ENCODE measurements around the gene BTBD1. TPM values are rescaled to one million over a fixed set of nuclear protein-coding genes. Genes with fewer than 3 reads are reported as not detected.
A peak's percentile ranks its signal among the peaks of the same experiment; 100 is the strongest.

BTBD1 gene
- polyA plus RNA-seq, 1 of the 3 experiments (the other 2 are of a cell fraction) = 34.4 TPM

DNA sequence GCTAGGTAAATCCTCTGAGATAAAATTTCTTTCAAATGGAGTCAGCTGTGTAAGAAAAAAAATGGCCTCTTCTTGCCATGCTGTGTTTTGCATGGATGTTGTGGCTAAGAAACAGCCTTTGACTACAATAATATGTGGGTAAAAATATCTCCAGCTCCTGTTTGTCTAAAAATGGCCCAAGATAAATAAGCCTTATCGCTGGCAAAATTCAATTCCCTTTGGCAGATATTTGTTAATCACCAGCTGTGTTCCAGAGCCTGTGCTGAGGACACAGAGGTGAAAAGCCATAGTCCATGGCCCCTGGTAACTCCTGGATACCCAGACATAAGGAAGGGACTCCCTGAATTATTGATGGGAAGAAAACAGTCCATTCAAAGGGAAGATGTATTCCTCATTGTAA lies 96.4 kb downstream of the BTBD1 start:
- no peaks in the 10 kb centered on the region for H3K9me3 ChIP-seq
- peak overlapping the region in 1 of 2 experiments; percentile 71; a peak in 2 of 4 replicates for H3K27ac ChIP-seq (ENCODE audit: low read depth in 2 of 2, low read length in 1 of 2)
- H4K20me1 ChIP-seq (ENCODE audit: insufficient read depth) = no peaks in the 10 kb centered on the region
- POLR2A ChIA-PET = interaction anchor here (0.6 to 1.7 kb wide), 6 partner anchors 10 to 430 kb away, joined by 3 to 16 read pairs (median 4); partner anchors contain the start of genes RAMAC and RPS17
- peak; percentile 50 for DNase-seq
- CTCF ChIA-PET = interaction anchor here (0.6 to 2.6 kb wide), 8 partner anchors 13 to 121 kb away, joined by 3 to 11 read pairs (median 4); partner anchors contain the start of genes C15orf40 and RAMAC
- no peak overlapping the region for H3K4me3 ChIP-seq (ENCODE audit: low read depth in 2 of 2, low read length in 1 of 2)
- H3F3A ChIP-seq (replicated peaks; ENCODE audit: insufficient read depth) = no peaks in the 10 kb centered on the region
- no peak overlapping the region for H2AFZ ChIP-seq (ENCODE audit: low read depth)
- no peaks in the 10 kb centered on the region for H3K27me3 ChIP-seq (ENCODE audit: insufficient read depth)
- no peak overlapping the region for H3K4me2 ChIP-seq
- no peaks in the 10 kb centered on the region for H3K36me3 ChIP-seq (replicated peaks in 1 of 2; ENCODE audit: control insufficient read depth in 1 of 2, insufficient read depth in 2 of 2, low read length in 1 of 2)
- no peaks in the 10 kb centered on the region for H3K79me2 ChIP-seq (ENCODE audit: insufficient read depth)
- H3K4me1 ChIP-seq (ENCODE audit: control insufficient read depth in 1 of 2, insufficient read depth in 2 of 2, low read depth in 1 of 2, low read length in 1 of 2) = peaks cover 0 to 13% of the 10 kb centered on the region in 2 experiments; a peak in 2 of 4 replicates
- 31% methylated on average over 1 of the region's 1 CpG for WGBS (ENCODE audit: low lambda C conversion rate)
- H3K9ac ChIP-seq = no peak overlapping the region
- H3K9me2 ChIP-seq = no peaks in the 10 kb centered on the region
- TF ChIP-seq FOXJ3 (CRISPR knock-in tag; IDR thresholded peaks at IDR 0.05) = no peak
- no peak for TF ChIP-seq YY1 (IDR thresholded peaks at IDR 0.05; ENCODE audit: low read depth)
- no peak for TF ChIP-seq GABPA (IDR thresholded peaks at IDR 0.05; ENCODE audit: low read depth)
- peak; percentile 44 for TF ChIP-seq GATA2 (CRISPR knock-in tag; IDR thresholded peaks at IDR 0.05)
- TF ChIP-seq, protein P1, sequence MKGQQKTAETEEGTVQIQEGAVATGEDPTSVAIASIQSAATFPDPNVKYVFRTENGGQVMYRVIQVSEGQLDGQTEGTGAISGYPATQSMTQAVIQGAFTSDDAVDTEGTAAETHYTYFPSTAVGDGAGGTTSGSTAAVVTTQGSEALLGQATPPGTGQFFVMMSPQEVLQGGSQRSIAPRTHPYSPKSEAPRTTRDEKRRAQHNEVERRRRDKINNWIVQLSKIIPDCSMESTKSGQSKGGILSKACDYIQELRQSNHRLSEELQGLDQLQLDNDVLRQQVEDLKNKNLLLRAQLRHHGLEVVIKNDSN (IDR thresholded peaks at IDR 0.05; ENCODE audit: borderline replicate concordance, low read depth) = no peak
- TF ChIP-seq RXRA (IDR thresholded peaks at IDR 0.05; ENCODE audit: borderline replicate concordance, low read depth) = no peak
- TF ChIP-seq POLR2AphosphoS5 (IDR thresholded peaks at IDR 0.05; ENCODE audit: low read depth, low read length) = no peak
- TF ChIP-seq MXI1 (IDR thresholded peaks at IDR 0.05; ENCODE audit: low read depth, low read length) = no peak; the same call in 1 of the 2 replicates
- TF ChIP-seq, protein P2, sequence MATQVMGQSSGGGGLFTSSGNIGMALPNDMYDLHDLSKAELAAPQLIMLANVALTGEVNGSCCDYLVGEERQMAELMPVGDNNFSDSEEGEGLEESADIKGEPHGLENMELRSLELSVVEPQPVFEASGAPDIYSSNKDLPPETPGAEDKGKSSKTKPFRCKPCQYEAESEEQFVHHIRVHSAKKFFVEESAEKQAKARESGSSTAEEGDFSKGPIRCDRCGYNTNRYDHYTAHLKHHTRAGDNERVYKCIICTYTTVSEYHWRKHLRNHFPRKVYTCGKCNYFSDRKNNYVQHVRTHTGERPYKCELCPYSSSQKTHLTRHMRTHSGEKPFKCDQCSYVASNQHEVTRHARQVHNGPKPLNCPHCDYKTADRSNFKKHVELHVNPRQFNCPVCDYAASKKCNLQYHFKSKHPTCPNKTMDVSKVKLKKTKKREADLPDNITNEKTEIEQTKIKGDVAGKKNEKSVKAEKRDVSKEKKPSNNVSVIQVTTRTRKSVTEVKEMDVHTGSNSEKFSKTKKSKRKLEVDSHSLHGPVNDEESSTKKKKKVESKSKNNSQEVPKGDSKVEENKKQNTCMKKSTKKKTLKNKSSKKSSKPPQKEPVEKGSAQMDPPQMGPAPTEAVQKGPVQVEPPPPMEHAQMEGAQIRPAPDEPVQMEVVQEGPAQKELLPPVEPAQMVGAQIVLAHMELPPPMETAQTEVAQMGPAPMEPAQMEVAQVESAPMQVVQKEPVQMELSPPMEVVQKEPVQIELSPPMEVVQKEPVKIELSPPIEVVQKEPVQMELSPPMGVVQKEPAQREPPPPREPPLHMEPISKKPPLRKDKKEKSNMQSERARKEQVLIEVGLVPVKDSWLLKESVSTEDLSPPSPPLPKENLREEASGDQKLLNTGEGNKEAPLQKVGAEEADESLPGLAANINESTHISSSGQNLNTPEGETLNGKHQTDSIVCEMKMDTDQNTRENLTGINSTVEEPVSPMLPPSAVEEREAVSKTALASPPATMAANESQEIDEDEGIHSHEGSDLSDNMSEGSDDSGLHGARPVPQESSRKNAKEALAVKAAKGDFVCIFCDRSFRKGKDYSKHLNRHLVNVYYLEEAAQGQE (IDR thresholded peaks at IDR 0.05; ENCODE audit: low read depth, low read length) = no peak
- no peak for TF ChIP-seq RFX5 (IDR thresholded peaks at IDR 0.05; ENCODE audit: low read length)
- no peak for TF ChIP-seq NFIC (IDR thresholded peaks at IDR 0.05; ENCODE audit: borderline replicate concordance)
- no peak for TF ChIP-seq IRF3 (IDR thresholded peaks at IDR 0.05; ENCODE audit: low read depth, low read length)
- no peak for TF ChIP-seq RAD21 (IDR thresholded peaks at IDR 0.05; ENCODE audit: low read length)
- no peak for TF ChIP-seq ELF1 (IDR thresholded peaks at IDR 0.05)
- TF ChIP-seq FOXM1 (IDR thresholded peaks at IDR 0.05; ENCODE audit: low read depth) = no peak
- TF ChIP-seq TCF12 (IDR thresholded peaks at IDR 0.05) = peak; percentile 4; the same call in 1 of the 2 replicates
- TF ChIP-seq TEAD4 (IDR thresholded peaks at IDR 0.05; ENCODE audit: borderline replicate concordance, insufficient read depth) = no peak
- TF ChIP-seq RCOR1 (IDR thresholded peaks at IDR 0.05; ENCODE audit: low read length) = peak; percentile 73
- no peak for TF ChIP-seq USF2 (IDR thresholded peaks at IDR 0.05; ENCODE audit: borderline replicate concordance, low read depth, low read length)
- TF ChIP-seq ZBTB33 (IDR thresholded peaks at IDR 0.05; ENCODE audit: borderline replicate concordance, low read depth) = no peak
- TF ChIP-seq TAF1 (IDR thresholded peaks at IDR 0.05; ENCODE audit: borderline replicate concordance, low read depth, low read length) = no peak
- no peak for TF ChIP-seq MEF2A (IDR thresholded peaks at IDR 0.05; ENCODE audit: borderline replicate concordance, low read depth)
- TF ChIP-seq, protein P3, sequence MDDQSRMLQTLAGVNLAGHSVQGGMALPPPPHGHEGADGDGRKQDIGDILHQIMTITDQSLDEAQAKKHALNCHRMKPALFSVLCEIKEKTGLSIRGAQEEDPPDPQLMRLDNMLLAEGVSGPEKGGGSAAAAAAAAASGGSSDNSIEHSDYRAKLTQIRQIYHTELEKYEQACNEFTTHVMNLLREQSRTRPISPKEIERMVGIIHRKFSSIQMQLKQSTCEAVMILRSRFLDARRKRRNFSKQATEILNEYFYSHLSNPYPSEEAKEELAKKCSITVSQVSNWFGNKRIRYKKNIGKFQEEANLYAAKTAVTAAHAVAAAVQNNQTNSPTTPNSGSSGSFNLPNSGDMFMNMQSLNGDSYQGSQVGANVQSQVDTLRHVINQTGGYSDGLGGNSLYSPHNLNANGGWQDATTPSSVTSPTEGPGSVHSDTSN (IDR thresholded peaks at IDR 0.05) = no peak
- peak in 1 of 2 experiments; percentile 76; a peak in 2 of 4 replicates for TF ChIP-seq EP300 (IDR thresholded peaks at IDR 0.05; ENCODE audit: borderline replicate concordance in 1 of 2, low read depth in 1 of 2, low read length in 1 of 2)
